ENCODE results near the gene KCNK17.
A peak's percentile ranks its signal among the peaks of the same experiment; 100 is the strongest.

The KCNK17 gene

GRCh38 chr6:39341352-39341751 lies 27.1 kb upstream of the KCNK17 start:
- Histone ChIP-seq H3K9me3 (replicated peaks in 1 of 11) (peaks cover 0 to 10% (median 8%) of the 10 kb centered on the region in 11 experiments; a peak in 11 of 22 replicates), H3K27ac (peak overlapping the region in 8 of 11 experiments; percentile 62 to 95 (median 88); a peak in 11 of 22 replicates), H3K4me2 (peak overlapping the region; percentile 76 to 93 (median 87)), H3K36me3 (no peaks in the 10 kb centered on the region), H3K4me3 (no peak overlapping the region), H3K27me3 (no peaks in the 10 kb centered on the region), H3K4me1 (peaks cover 81 to 95% (median 92%) of the 10 kb centered on the region in 10 experiments), H3K9ac (peak overlapping the region in 3 of 11 experiments; percentile 29 to 78 (median 77); a peak in 3 of 22 replicates), H4K20me1 (no peaks in the 10 kb centered on the region)
- TF ChIP-seq Cebpa-rat (IDR thresholded peaks at IDR 0.05), result no peak

GRCh38 chr6:39339868-39340550 lies 25.8 kb upstream of the KCNK17 start:
- Histone ChIP-seq H3K4me1 (peaks cover 85 to 97% (median 95%) of the 10 kb centered on the region in 10 experiments), H3K27ac (peak overlapping the region in 10 of 11 experiments; percentile 1 to 95 (median 60); a peak in 17 of 22 replicates), H4K20me1 (no peaks in the 10 kb centered on the region; a peak in 1 of 22 replicates), H3K4me2 (peak overlapping the region; percentile 76 to 93 (median 87)), H3K27me3 (no peaks in the 10 kb centered on the region), H3K9me3 (replicated peaks in 1 of 11) (peaks cover 0 to 10% (median 8%) of the 10 kb centered on the region in 11 experiments; a peak in 11 of 22 replicates), H3K9ac (peak overlapping the region; percentile 16 to 58 (median 40); a peak in 15 of 22 replicates), H3K4me3 (peak overlapping the region in 1 of 10 experiments; percentile 12; a peak in 2 of 20 replicates), H3K36me3 (no peaks in the 10 kb centered on the region)
- no peak for TF ChIP-seq Cebpa-rat (IDR thresholded peaks at IDR 0.05)

DNA sequence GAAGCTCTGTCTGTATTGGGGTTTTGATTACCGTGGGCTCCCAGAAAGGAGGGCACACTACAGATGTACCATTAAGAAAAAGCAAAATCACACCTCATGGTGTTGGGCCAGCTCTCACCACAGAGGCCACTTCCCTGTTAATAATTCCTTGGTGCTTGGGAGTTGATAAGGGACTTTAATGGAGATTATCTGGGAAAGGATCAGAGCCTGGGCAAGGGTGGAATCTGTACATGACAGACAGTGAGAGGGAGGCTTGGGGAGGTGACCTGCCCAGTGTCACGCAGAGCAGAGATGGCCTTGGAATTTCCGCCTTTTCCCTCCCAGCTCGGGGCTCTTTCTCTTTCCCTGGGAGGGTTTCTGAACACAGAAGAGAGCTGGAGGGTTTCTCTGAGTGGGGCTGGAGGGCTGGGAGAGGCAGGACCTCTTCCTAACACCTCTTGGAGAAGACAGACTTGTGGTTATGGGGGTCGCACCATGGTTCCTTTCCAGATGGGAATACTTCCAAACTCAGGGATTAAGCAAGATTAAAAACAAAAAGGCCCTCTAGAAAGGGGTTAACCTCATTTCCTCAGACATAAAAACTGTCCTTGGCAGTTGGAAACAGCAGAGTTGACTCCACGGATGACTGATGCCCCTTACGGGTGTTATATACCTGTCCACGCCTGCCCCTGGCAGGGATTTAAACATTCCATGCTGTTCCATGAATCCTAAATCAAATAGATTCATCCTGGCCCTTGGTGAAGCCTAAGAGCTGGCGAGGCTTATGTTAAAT lies 25.1 kb upstream of the KCNK17 start:
- H3K27me3 ChIP-seq, result no peaks in the 10 kb centered on the region
- H3K9ac ChIP-seq, result peak overlapping the region in 10 of 11 experiments; percentile 16 to 58 (median 40); a peak in 13 of 22 replicates
- H3K4me2 ChIP-seq, result peak overlapping the region; percentile 76 to 93 (median 87)
- no peak overlapping the region; a peak in 1 of 20 replicates for H3K4me3 ChIP-seq
- H4K20me1 ChIP-seq, result no peaks in the 10 kb centered on the region; a peak in 1 of 22 replicates
- H3K36me3 ChIP-seq, result no peaks in the 10 kb centered on the region
- H3K9me3 ChIP-seq (replicated peaks in 1 of 11), result peaks cover 0 to 8% (median 5%) of the 10 kb centered on the region in 11 experiments; a peak in 11 of 22 replicates
- peaks cover 86 to 96% (median 93%) of the 10 kb centered on the region in 10 experiments for H3K4me1 ChIP-seq
- TF ChIP-seq Cebpa-rat (IDR thresholded peaks at IDR 0.05), result no peak
- H3K27ac ChIP-seq, result peak overlapping the region in 9 of 11 experiments; percentile 1 to 95 (median 62); a peak in 17 of 22 replicates

GRCh38 chr6:39338397-39338796 lies 24.2 kb upstream of the KCNK17 start:
- H3K9ac ChIP-seq, result peak overlapping the region in 1 of 11 experiments; percentile 19; a peak in 1 of 22 replicates
- H4K20me1 ChIP-seq, result no peaks in the 10 kb centered on the region; a peak in 1 of 22 replicates
- H3K9me3 ChIP-seq (replicated peaks in 1 of 11), result no peaks in the 10 kb centered on the region
- peak overlapping the region in 5 of 11 experiments; percentile 19 to 92 (median 44); a peak in 7 of 22 replicates for H3K27ac ChIP-seq
- H3K4me3 ChIP-seq, result no peak overlapping the region
- peaks cover 79 to 90% (median 86%) of the 10 kb centered on the region in 10 experiments for H3K4me1 ChIP-seq
- H3K27me3 ChIP-seq, result no peaks in the 10 kb centered on the region
- H3K36me3 ChIP-seq, result no peaks in the 10 kb centered on the region
- H3K4me2 ChIP-seq, result peak overlapping the region; percentile 73 to 93 (median 87)
- no peak for TF ChIP-seq Cebpa-rat (IDR thresholded peaks at IDR 0.05)

GRCh38 chr6:39335780-39336545 lies 21.7 kb upstream of the KCNK17 start:
- Histone ChIP-seq H3K4me1 (peaks cover 55 to 67% (median 61%) of the 10 kb centered on the region in 10 experiments), H3K4me2 (peak overlapping the region; percentile 85 to 97 (median 91)), H3K9ac (peak overlapping the region in 8 of 11 experiments; percentile 22 to 53 (median 38); a peak in 9 of 22 replicates), H3K9me3 (replicated peaks in 1 of 11) (no peaks in the 10 kb centered on the region), H3K36me3 (no peaks in the 10 kb centered on the region), H4K20me1 (no peaks in the 10 kb centered on the region; a peak in 1 of 22 replicates), H3K27me3 (no peaks in the 10 kb centered on the region), H3K4me3 (peak overlapping the region in 5 of 10 experiments; percentile 2 to 45 (median 33); a peak in 9 of 20 replicates), H3K27ac (peak overlapping the region in 7 of 11 experiments; percentile 32 to 68 (median 61); a peak in 13 of 22 replicates)
- no peak for TF ChIP-seq Cebpa-rat (IDR thresholded peaks at IDR 0.05)

GRCh38 chr6:39333644-39334438 lies 19.6 kb upstream of the KCNK17 start:
- H3K4me3 ChIP-seq, result no peak overlapping the region
- no peak overlapping the region for H3K9ac ChIP-seq
- no peak for TF ChIP-seq Cebpa-rat (IDR thresholded peaks at IDR 0.05)
- H3K4me2 ChIP-seq, result no peak overlapping the region; a peak in 1 of 22 replicates
- no peak overlapping the region for H3K27ac ChIP-seq
- H3K27me3 ChIP-seq, result no peaks in the 10 kb centered on the region
- no peaks in the 10 kb centered on the region; a peak in 1 of 22 replicates for H4K20me1 ChIP-seq
- H3K9me3 ChIP-seq (replicated peaks in 1 of 11), result no peaks in the 10 kb centered on the region
- peaks cover 36 to 62% (median 53%) of the 10 kb centered on the region in 10 experiments for H3K4me1 ChIP-seq
- H3K36me3 ChIP-seq, result no peaks in the 10 kb centered on the region

DNA sequence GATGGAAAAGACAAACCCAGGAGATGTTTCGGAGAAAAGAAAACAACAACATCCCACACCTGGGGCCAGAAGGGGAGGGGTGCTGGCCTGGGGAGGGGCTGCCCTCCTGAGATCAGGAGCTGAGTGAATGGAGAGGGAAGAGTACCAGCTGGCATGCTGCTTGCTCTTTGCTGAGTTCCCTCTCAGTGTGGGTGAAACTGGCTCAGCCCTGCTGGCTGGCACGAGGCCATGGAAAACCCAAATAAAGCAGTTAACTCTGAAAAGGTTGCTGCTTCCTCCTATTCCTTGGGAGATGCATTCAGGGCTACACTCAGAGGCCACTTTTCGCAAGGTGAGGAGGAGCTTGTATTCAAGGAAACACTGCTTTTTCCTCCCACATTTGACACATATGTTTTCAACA lies 16.3 kb upstream of the KCNK17 start:
- Histone ChIP-seq H3K36me3 (no peaks in the 10 kb centered on the region), H3K9me3 (replicated peaks in 1 of 11) (no peaks in the 10 kb centered on the region), H3K4me3 (no peak overlapping the region), H3K4me2 (peak overlapping the region; percentile 3 to 75 (median 38); a peak in 16 of 22 replicates), H3K4me1 (peaks cover 8 to 32% (median 24%) of the 10 kb centered on the region in 10 experiments), H4K20me1 (no peaks in the 10 kb centered on the region; a peak in 1 of 22 replicates), H3K27ac (peak overlapping the region in 7 of 11 experiments; percentile 8 to 60 (median 39); a peak in 8 of 22 replicates), H3K27me3 (no peaks in the 10 kb centered on the region), H3K9ac (no peak overlapping the region)
- no peak for TF ChIP-seq Cebpa-rat (IDR thresholded peaks at IDR 0.05)
